Smooth muscle cell of the pulmonary artery (primary cell): Measurements from ENCODE around the gene AGAP4. TPM values are rescaled to one million over a fixed set of nuclear protein-coding genes. Genes with fewer than 3 reads are reported as not detected.

Source experiments
- total RNA-seq: library from RNA; depleted of rRNA; stranded (reverse); fragments of >200 nt; gene quantifications from 2 replicates; pipeline ENCODE4 v1.2.3, GENCODE V29; 2014

The AGAP4 gene
- 3.2 and 6.2 TPM in 2 replicates for total RNA-seq

DNA sequence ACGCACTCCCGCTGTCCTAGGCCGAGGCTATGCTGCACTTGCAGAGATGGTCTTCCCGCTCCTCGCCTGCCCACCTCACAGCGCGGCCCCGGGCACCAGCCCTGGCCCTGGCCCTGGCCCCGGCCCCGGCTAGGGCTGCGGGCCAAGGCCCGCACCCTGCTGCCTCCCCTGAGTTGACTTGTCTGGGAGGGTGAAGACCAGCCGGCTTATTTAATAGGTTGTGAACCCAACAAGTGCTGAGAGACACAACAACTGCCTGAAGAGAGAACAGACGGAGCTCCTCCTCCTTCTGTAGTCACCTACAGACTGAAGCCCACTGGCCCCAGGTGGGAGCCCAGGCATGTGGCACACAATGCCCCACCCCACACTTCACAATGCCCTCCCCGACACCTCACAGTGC lies at the start of gene AGAP4:
AGAP4 (minus strand) TSS at position 101 of the 400 bp plus-strand sequence. CDS start 153 bp downstream, outside the sequence.

Other genes starting within 250 kb of the AGAP4 start
- gene ZFAND4, start 174.7 kb downstream of the AGAP4 start, total RNA-seq = 4.1 and 5.7 TPM in 2 replicates
- gene WASHC2C, start 120.2 kb downstream of the AGAP4 start, total RNA-seq = 30.1 and 39.3 TPM in 2 replicates
- 44.8 and 50.4 TPM in 2 replicates for gene TIMM23, start 125.0 kb upstream of the AGAP4 start, total RNA-seq
- gene NCOA4, start 183.1 kb upstream of the AGAP4 start, total RNA-seq = 128 and 150 TPM in 2 replicates
- gene MSMB, start 198.8 kb upstream of the AGAP4 start, total RNA-seq = not detected in 2 replicates